ENCODE results near the gene MFAP3L.

DNA sequence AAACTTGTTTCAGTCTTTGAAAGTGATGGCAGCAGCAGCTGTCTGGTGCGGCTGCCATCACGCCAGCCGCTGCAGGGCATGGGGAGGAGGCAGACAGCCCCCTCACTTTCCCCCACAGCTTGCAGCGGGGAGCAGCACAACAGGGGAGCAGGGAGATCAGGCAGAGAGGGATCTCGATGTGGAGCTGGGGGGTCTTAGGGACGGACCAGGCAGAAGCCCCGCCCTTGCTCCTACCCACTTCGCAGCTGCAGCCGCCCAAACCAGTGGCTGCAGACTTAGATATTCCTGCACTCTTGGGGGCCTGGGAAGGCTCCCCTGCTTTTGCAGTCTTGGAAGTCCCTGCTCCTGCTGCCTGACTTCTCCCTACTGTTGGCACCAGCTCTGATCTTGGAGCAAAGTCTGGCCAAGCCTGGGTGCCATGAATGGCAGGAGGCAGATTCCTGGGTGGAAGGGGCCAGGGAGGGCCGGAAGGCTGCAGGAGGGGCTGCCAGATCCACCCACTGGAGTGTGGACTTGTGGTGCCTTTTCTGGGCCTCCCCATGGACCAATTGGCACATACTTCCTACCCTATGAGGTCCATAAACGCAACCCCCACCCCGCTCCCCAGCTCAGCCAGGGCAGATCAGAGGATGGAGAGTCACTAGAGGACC lies 14.0 kb upstream of the MFAP3L start:
- TF ChIP-seq POLR2AphosphoS5 (IDR thresholded peaks at IDR 0.05) (no peak), EP300 (IDR thresholded peaks at IDR 0.05) (no peak), POLR2A (IDR thresholded peaks at IDR 0.05; ENCODE audit: low read depth) (no peak)
- TF ChIP-seq, protein P1, sequence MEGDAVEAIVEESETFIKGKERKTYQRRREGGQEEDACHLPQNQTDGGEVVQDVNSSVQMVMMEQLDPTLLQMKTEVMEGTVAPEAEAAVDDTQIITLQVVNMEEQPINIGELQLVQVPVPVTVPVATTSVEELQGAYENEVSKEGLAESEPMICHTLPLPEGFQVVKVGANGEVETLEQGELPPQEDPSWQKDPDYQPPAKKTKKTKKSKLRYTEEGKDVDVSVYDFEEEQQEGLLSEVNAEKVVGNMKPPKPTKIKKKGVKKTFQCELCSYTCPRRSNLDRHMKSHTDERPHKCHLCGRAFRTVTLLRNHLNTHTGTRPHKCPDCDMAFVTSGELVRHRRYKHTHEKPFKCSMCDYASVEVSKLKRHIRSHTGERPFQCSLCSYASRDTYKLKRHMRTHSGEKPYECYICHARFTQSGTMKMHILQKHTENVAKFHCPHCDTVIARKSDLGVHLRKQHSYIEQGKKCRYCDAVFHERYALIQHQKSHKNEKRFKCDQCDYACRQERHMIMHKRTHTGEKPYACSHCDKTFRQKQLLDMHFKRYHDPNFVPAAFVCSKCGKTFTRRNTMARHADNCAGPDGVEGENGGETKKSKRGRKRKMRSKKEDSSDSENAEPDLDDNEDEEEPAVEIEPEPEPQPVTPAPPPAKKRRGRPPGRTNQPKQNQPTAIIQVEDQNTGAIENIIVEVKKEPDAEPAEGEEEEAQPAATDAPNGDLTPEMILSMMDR (IDR thresholded peaks at IDR 0.05) = no peak
